Measurements from ENCODE around the gene U2AF1L4.

U2AF1L4 gene

GRCh38 chr19:35750167-35750566 is 4.9 kb upstream of the U2AF1L4 start:
- Histone ChIP-seq H3K4me3 (ENCODE audit: low read depth in 1 of 5, low read length in 5 of 5) (no peak overlapping the region), H3K27ac (ENCODE audit: low read depth, low read length) (peak overlapping the region; percentile 41), H3K36me3 (ENCODE audit: control insufficient read depth in 5 of 5, insufficient read depth in 5 of 5, low read length in 5 of 5) (peaks cover 0 to 30% (median 26%) of the 10 kb centered on the region in 5 donors), H3K27me3 (ENCODE audit: control insufficient read depth in 5 of 5, insufficient read depth in 4 of 5, low read length in 5 of 5) (peaks cover 0 to 4% (median 0%) of the 10 kb centered on the region in 5 donors), H3K9me3 (ENCODE audit: control insufficient read depth in 5 of 5, low read length in 5 of 5) (peaks cover 0 to 2% (median 0%) of the 10 kb centered on the region in 5 donors), H3K9ac (ENCODE audit: low read length in 5 of 5) (peak overlapping the region in 3 of 5 donors; percentile 37 to 59 (median 58)), H3K4me1 (ENCODE audit: control insufficient read depth in 5 of 5, insufficient read depth in 5 of 5, low read length in 5 of 5) (peaks cover 16 to 58% (median 40%) of the 10 kb centered on the region in 5 donors)

- Histone ChIP-seq H3K4me1 (ENCODE audit: control insufficient read depth in 5 of 5, insufficient read depth in 5 of 5, low read length in 5 of 5) (peaks cover 20 to 49% (median 43%) of the 10 kb centered on the region in 5 donors), H3K27me3 (ENCODE audit: control insufficient read depth in 5 of 5, insufficient read depth in 4 of 5, low read length in 5 of 5) (peaks cover 0 to 4% (median 0%) of the 10 kb centered on the region in 5 donors), H3K9ac (ENCODE audit: low read length in 5 of 5) (peak within 1 kb of the TSS; percentile 77 to 97 (median 93)), H3K27ac (ENCODE audit: low read depth, low read length) (peak within 1 kb of the TSS; percentile 70), H3K9me3 (ENCODE audit: control insufficient read depth in 5 of 5, low read length in 5 of 5) (peaks cover 0 to 2% (median 0%) of the 10 kb centered on the region in 5 donors), H3K36me3 (ENCODE audit: control insufficient read depth in 5 of 5, insufficient read depth in 5 of 5, low read length in 5 of 5) (peaks cover 0 to 23% (median 16%) of the 10 kb centered on the region in 5 donors), H3K4me3 (ENCODE audit: low read depth in 1 of 5, low read length in 5 of 5) (peak within 1 kb of the TSS; percentile 91 to 98 (median 97))
These were observed 3.1 kb upstream of the U2AF1L4 start, which contains the start of gene LIN37 for GRCh38 chr19:35748106-35749020. Gene LIN37, plus strand, starts transcription at chr19:35748576. Its CDS starts 149 bp downstream, at chr19:35748725.

- peak overlapping the region; percentile 79 to 94 (median 88) for H3K4me3 ChIP-seq (ENCODE audit: low read depth in 1 of 5, low read length in 5 of 5)
- peaks cover 0 to 15% (median 4%) of the 10 kb centered on the region in 5 donors for H3K36me3 ChIP-seq (ENCODE audit: control insufficient read depth in 5 of 5, insufficient read depth in 5 of 5, low read length in 5 of 5)
- peaks cover 0 to 4% (median 0%) of the 10 kb centered on the region in 5 donors for H3K27me3 ChIP-seq (ENCODE audit: control insufficient read depth in 5 of 5, insufficient read depth in 4 of 5, low read length in 5 of 5)
- peaks cover 20 to 53% (median 43%) of the 10 kb centered on the region in 5 donors for H3K4me1 ChIP-seq (ENCODE audit: control insufficient read depth in 5 of 5, insufficient read depth in 5 of 5, low read length in 5 of 5)
- peaks cover 0 to 2% (median 0%) of the 10 kb centered on the region in 5 donors for H3K9me3 ChIP-seq (ENCODE audit: control insufficient read depth in 5 of 5, low read length in 5 of 5)
- H3K9ac ChIP-seq (ENCODE audit: low read length in 5 of 5): peak overlapping the region in 4 of 5 donors; percentile 16 to 96 (median 81)
- H3K27ac ChIP-seq (ENCODE audit: low read depth, low read length): peak overlapping the region; percentile 46
These were observed 1.3 kb upstream of the U2AF1L4 start for GRCh38 chr19:35746531-35746930.

GRCh38 chr19:35746087-35746462 is 857 bp upstream of the U2AF1L4 start:
- H3K9ac ChIP-seq (ENCODE audit: low read length in 5 of 5): peak overlapping the region; percentile 76 to 96 (median 89)
- H3K4me1 ChIP-seq (ENCODE audit: control insufficient read depth in 5 of 5, insufficient read depth in 5 of 5, low read length in 5 of 5): peaks cover 20 to 55% (median 45%) of the 10 kb centered on the region in 5 donors
- peak overlapping the region; percentile 99 for H3K27ac ChIP-seq (ENCODE audit: low read depth, low read length)

DNA sequence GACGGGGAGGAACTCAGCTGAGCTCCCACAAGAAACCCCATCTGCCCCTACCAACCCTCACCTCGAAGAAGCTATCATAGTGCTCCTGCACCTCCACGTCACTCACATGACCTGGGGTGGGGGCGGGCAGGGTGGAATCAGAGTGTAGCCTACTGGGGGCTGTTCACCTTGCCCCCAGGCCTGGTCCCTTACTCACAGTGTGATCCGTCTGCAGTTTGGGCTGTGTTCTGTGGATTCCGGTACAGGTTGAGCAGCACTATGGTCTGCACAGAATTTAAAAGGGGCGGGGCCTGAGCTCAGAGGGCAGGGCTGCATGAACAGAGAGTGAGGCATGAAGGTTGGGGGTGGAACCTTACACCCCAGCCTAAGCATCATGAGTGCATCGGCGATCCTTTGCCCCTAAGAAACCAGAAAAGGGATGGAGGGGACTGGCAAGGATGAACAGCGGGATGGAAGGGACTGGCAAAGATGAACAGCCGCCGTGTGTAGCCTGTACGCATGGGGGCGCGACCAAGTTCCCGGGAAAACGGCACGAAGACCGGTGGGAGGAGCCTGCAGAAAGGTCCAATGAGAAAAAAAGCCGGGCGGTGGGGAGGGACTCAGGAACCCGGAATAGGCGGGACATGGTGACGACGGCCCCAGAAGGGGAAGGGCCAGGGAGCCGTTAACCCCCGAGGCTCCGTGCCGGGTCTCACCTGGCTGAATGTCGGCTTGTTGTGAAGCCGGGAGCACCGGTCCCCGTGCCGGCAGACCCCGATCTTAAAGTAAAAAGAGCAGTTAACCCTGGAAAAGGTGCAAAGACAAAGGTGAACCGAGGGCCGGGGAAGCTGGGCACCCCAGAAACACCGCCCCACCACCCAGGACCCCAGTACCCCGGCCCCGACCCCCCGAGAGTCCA is 539 bp downstream of the U2AF1L4 start:
- peaks cover 0 to 15% (median 4%) of the 10 kb centered on the region in 5 donors for H3K36me3 ChIP-seq (ENCODE audit: control insufficient read depth in 5 of 5, insufficient read depth in 5 of 5, low read length in 5 of 5)
- peaks cover 0 to 2% (median 0%) of the 10 kb centered on the region in 5 donors for H3K9me3 ChIP-seq (ENCODE audit: control insufficient read depth in 5 of 5, low read length in 5 of 5)
- peak overlapping the region; percentile 99 for H3K27ac ChIP-seq (ENCODE audit: low read depth, low read length)
- H3K9ac ChIP-seq (ENCODE audit: low read length in 5 of 5): peak overlapping the region; percentile 75 to 96 (median 87)
- peaks cover 26 to 62% (median 49%) of the 10 kb centered on the region in 5 donors for H3K4me1 ChIP-seq (ENCODE audit: control insufficient read depth in 5 of 5, insufficient read depth in 5 of 5, low read length in 5 of 5)
- peaks cover 0 to 4% (median 0%) of the 10 kb centered on the region in 5 donors for H3K27me3 ChIP-seq (ENCODE audit: control insufficient read depth in 5 of 5, insufficient read depth in 4 of 5, low read length in 5 of 5)
- peak overlapping the region; percentile 79 to 94 (median 88) for H3K4me3 ChIP-seq (ENCODE audit: low read depth in 1 of 5, low read length in 5 of 5)

More at GRCh38 chr19:35746087-35746462, 857 bp upstream of the U2AF1L4 start:
- peaks cover 0 to 2% (median 0%) of the 10 kb centered on the region in 5 donors for H3K9me3 ChIP-seq (ENCODE audit: control insufficient read depth in 5 of 5, low read length in 5 of 5)
- H3K4me3 ChIP-seq (ENCODE audit: low read depth in 1 of 5, low read length in 5 of 5): peak overlapping the region; percentile 79 to 94 (median 88)
- peaks cover 0 to 4% (median 0%) of the 10 kb centered on the region in 5 donors for H3K27me3 ChIP-seq (ENCODE audit: control insufficient read depth in 5 of 5, insufficient read depth in 4 of 5, low read length in 5 of 5)
- peaks cover 0 to 15% (median 4%) of the 10 kb centered on the region in 5 donors for H3K36me3 ChIP-seq (ENCODE audit: control insufficient read depth in 5 of 5, insufficient read depth in 5 of 5, low read length in 5 of 5)

DNA sequence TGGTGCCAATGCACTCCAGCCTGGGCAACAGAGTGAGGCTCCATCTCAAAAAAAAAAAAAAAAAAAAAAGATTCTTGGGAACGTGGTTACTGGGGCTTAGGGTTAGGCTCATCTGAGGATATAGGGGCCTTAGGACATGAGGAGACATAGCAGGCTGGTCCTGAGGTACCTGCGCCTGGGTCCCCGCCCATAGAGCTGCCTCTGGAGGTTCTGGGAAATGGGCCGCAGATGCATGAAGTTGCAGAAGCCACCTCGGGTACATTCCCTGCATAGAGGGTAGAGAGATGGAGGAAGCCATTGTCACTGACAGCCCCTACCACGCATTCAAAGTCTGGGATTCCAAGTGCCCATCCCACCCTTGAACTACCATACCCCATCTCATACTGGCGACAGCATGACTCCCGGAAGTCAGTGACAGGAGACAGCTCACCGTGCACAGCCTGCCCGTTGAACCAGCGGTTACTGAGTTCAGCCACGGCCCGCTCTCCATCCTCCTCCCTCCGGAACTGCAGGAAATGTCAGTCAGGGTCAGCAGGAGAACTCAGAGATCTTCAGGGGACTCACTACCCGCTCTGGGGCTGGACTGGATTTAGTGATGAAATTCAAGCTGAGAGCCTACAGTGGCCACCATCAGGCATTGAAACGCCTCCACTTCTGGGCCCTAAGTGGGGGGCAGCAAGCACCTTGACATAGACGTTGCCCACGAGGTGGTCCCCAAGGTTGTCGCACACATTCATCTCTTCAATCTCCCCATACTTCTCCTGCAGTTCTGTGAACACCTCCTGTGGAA is 1.4 kb downstream of the U2AF1L4 start:
- peaks cover 22 to 63% (median 48%) of the 10 kb centered on the region in 5 donors for H3K4me1 ChIP-seq (ENCODE audit: control insufficient read depth in 5 of 5, insufficient read depth in 5 of 5, low read length in 5 of 5)
- H3K9ac ChIP-seq (ENCODE audit: low read length in 5 of 5): peak overlapping the region in 2 of 5 donors; percentile 44 to 75
- H3K27ac ChIP-seq (ENCODE audit: low read depth, low read length): peak overlapping the region; percentile 99
- peaks cover 0 to 2% (median 0%) of the 10 kb centered on the region in 5 donors for H3K9me3 ChIP-seq (ENCODE audit: control insufficient read depth in 5 of 5, low read length in 5 of 5)
- peaks cover 0 to 20% (median 7%) of the 10 kb centered on the region in 5 donors for H3K36me3 ChIP-seq (ENCODE audit: control insufficient read depth in 5 of 5, insufficient read depth in 5 of 5, low read length in 5 of 5)
- peak overlapping the region; percentile 79 to 93 (median 87) for H3K4me3 ChIP-seq (ENCODE audit: low read depth in 1 of 5, low read length in 5 of 5)
- peaks cover 0 to 4% (median 0%) of the 10 kb centered on the region in 5 donors for H3K27me3 ChIP-seq (ENCODE audit: control insufficient read depth in 5 of 5, insufficient read depth in 4 of 5, low read length in 5 of 5)

GRCh38 chr19:35742121-35742724 is 3.0 kb downstream of the U2AF1L4 start, which contains the start of gene IGFLR1:
Gene IGFLR1, minus strand, starts transcription at chr19:35742452. Its CDS starts 1,272 bp downstream, at chr19:35741180.
- H3K27ac ChIP-seq (ENCODE audit: low read depth, low read length): no peak within 1 kb of the TSS
- H3K9me3 ChIP-seq (ENCODE audit: control insufficient read depth in 5 of 5, low read length in 5 of 5): no peaks in the 10 kb centered on the region
- peaks cover 16 to 54% (median 40%) of the 10 kb centered on the region in 5 donors for H3K4me1 ChIP-seq (ENCODE audit: control insufficient read depth in 5 of 5, insufficient read depth in 5 of 5, low read length in 5 of 5)
- peaks cover 0 to 36% (median 23%) of the 10 kb centered on the region in 5 donors for H3K36me3 ChIP-seq (ENCODE audit: control insufficient read depth in 5 of 5, insufficient read depth in 5 of 5, low read length in 5 of 5)
- peak within 1 kb of the TSS; percentile 28 to 80 (median 40) for H3K4me3 ChIP-seq (ENCODE audit: low read depth in 1 of 5, low read length in 5 of 5)
- no peaks in the 10 kb centered on the region for H3K27me3 ChIP-seq (ENCODE audit: control insufficient read depth in 5 of 5, insufficient read depth in 4 of 5, low read length in 5 of 5)
- peak within 1 kb of the TSS in 4 of 5 donors; percentile 23 to 39 (median 30) for H3K9ac ChIP-seq (ENCODE audit: low read length in 5 of 5)

DNA sequence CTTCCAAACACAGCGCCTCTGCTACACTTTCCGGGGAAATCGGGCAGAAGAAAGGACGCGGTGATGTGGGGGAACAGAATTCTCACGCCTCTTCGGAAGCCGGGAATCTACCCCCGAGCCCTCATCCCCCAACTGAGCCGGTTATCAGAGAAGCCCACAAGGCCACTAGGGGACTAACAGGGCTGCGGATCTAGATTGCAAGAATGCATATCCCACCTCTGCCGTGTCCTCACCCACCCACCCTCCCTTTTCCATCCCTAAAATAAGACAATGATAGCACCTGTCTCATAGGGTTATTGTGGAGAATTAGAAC is 4.1 kb downstream of the U2AF1L4 start:
- H3K4me3 ChIP-seq (ENCODE audit: low read depth in 1 of 5, low read length in 5 of 5): peak overlapping the region; percentile 59 to 83 (median 80)
- H3K9me3 ChIP-seq (ENCODE audit: control insufficient read depth in 5 of 5, low read length in 5 of 5): no peaks in the 10 kb centered on the region
- H3K4me1 ChIP-seq (ENCODE audit: control insufficient read depth in 5 of 5, insufficient read depth in 5 of 5, low read length in 5 of 5): peaks cover 13 to 49% (median 35%) of the 10 kb centered on the region in 5 donors
- peaks cover 0 to 47% (median 33%) of the 10 kb centered on the region in 5 donors for H3K36me3 ChIP-seq (ENCODE audit: control insufficient read depth in 5 of 5, insufficient read depth in 5 of 5, low read length in 5 of 5)
- no peaks in the 10 kb centered on the region for H3K27me3 ChIP-seq (ENCODE audit: control insufficient read depth in 5 of 5, insufficient read depth in 4 of 5, low read length in 5 of 5)
- H3K27ac ChIP-seq (ENCODE audit: low read depth, low read length): peak overlapping the region; percentile 78
- peak overlapping the region in 4 of 5 donors; percentile 71 to 84 (median 76) for H3K9ac ChIP-seq (ENCODE audit: low read length in 5 of 5)
